ENCODE measurements around the gene ZNF26.

- TF ChIP-seq, protein P1, sequence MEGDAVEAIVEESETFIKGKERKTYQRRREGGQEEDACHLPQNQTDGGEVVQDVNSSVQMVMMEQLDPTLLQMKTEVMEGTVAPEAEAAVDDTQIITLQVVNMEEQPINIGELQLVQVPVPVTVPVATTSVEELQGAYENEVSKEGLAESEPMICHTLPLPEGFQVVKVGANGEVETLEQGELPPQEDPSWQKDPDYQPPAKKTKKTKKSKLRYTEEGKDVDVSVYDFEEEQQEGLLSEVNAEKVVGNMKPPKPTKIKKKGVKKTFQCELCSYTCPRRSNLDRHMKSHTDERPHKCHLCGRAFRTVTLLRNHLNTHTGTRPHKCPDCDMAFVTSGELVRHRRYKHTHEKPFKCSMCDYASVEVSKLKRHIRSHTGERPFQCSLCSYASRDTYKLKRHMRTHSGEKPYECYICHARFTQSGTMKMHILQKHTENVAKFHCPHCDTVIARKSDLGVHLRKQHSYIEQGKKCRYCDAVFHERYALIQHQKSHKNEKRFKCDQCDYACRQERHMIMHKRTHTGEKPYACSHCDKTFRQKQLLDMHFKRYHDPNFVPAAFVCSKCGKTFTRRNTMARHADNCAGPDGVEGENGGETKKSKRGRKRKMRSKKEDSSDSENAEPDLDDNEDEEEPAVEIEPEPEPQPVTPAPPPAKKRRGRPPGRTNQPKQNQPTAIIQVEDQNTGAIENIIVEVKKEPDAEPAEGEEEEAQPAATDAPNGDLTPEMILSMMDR (IDR thresholded peaks at IDR 0.05; ENCODE audit: low read depth, low read length, poor library complexity, severe bottlenecking), result no peak
- no peak for TF ChIP-seq EZH2phosphoT487 (IDR thresholded peaks at IDR 0.05; ENCODE audit: borderline replicate concordance, low read length)
These were observed 37.8 kb upstream of the ZNF26 start for GRCh38 chr12:132948146-132949066.
